Trophoblast cell (in vitro differentiated cells and primary cell): ENCODE results near the gene EIF3B.

Experiments
- DNase-seq, 2 donors: peaks; one replicate each; pipeline ENCODE4 v3.0.0-alpha.2; 2016
- H2AFZ ChIP-seq: 2 replicates; pipeline ENCODE4 v1.6.1; 2013; ENCODE audit warnings: low read length, moderate library complexity, mild to moderate bottlenecking; ENCODE audit not compliant: insufficient read depth, poor library complexity
- H2AK5ac ChIP-seq: 2 replicates; pipeline ENCODE4 v1.6.1; 2013; ENCODE audit warnings: mild to moderate bottlenecking, low read length
- H2BK120ac ChIP-seq: 2 replicates; pipeline ENCODE4 v1.6.1; 2013; ENCODE audit warnings: low read length, mild to moderate bottlenecking, moderate library complexity; ENCODE audit not compliant: insufficient read depth, poor library complexity
- H2BK12ac ChIP-seq: 2 replicates; pipeline ENCODE4 v1.6.1; 2013; ENCODE audit warnings: mild to moderate bottlenecking, low read length, moderate library complexity
- H2BK5ac ChIP-seq: 2 replicates; pipeline ENCODE4 v1.6.1; 2013; ENCODE audit warnings: low read length, low read depth, moderate library complexity, mild to moderate bottlenecking; ENCODE audit not compliant: poor library complexity
- H3K14ac ChIP-seq: 2 replicates; pipeline ENCODE4 v1.6.1; 2013; ENCODE audit warnings: mild to moderate bottlenecking, low read length
- H3K18ac ChIP-seq: 2 replicates; pipeline ENCODE4 v1.6.1; 2013; ENCODE audit warnings: mild to moderate bottlenecking, low read length
- H3K23ac ChIP-seq: 2 replicates; pipeline ENCODE4 v1.6.1; 2013; ENCODE audit warnings: low read length
- H3K27ac ChIP-seq: 2 replicates; pipeline ENCODE4 v1.5.1; 2013; ENCODE audit warnings: low read depth, mild to moderate bottlenecking, inconsistent platforms, low read length, moderate library complexity
- H3K27me3 ChIP-seq: 2 replicates; pipeline ENCODE4 v1.6.1; 2013; ENCODE audit warnings: inconsistent platforms, mild to moderate bottlenecking, low read length, moderate library complexity; ENCODE audit not compliant: insufficient read depth
- H3K36me3 ChIP-seq, 2 experiments: 1 replicate in 1 of 2; 2 replicates in 1 of 2; pipeline ENCODE4 v1.6.1; 2013; ENCODE audit warnings: low read length in 2 of 2, mild to moderate bottlenecking in 2 of 2, moderate library complexity in 1 of 2; ENCODE audit not compliant: insufficient read depth in 2 of 2, control insufficient read depth in 1 of 2
- H3K4ac ChIP-seq: 2 replicates; pipeline ENCODE4 v1.6.1; 2013; ENCODE audit warnings: low read depth, mild to moderate bottlenecking, low read length, moderate library complexity
- H3K4me1 ChIP-seq, 2 experiments: 1 replicate in 1 of 2; 2 replicates in 1 of 2; pipeline ENCODE4 v1.6.1; 2013; ENCODE audit warnings: low read length in 2 of 2, mild to moderate bottlenecking in 2 of 2, moderate library complexity in 1 of 2; ENCODE audit not compliant: insufficient read depth in 2 of 2, control insufficient read depth in 1 of 2
- H3K4me2 ChIP-seq: 2 replicates; pipeline ENCODE4 v1.6.1; 2013; ENCODE audit warnings: inconsistent platforms, mild to moderate bottlenecking, low read length, moderate library complexity
- H3K4me3 ChIP-seq: 2 replicates; pipeline ENCODE4 v1.5.1; 2013; ENCODE audit warnings: mild to moderate bottlenecking, low read depth, low read length, inconsistent platforms
- H3K79me1 ChIP-seq: one replicate; pipeline ENCODE4 v1.6.1; 2013; ENCODE audit warnings: low read length
- H3K79me2 ChIP-seq: 2 replicates; pipeline ENCODE4 v1.6.1; 2013; ENCODE audit warnings: low read length, mild to moderate bottlenecking; ENCODE audit not compliant: control insufficient read depth, insufficient read depth, poor library complexity
- H3K9ac ChIP-seq: 2 replicates; pipeline ENCODE4 v1.6.1; 2013; ENCODE audit warnings: mild to moderate bottlenecking, low read length
- H3K9me3 ChIP-seq: 2 replicates; pipeline ENCODE4 v1.6.1; 2013; ENCODE audit warnings: low read depth, mild to moderate bottlenecking, control low read depth, inconsistent platforms, low read length; ENCODE audit not compliant: insufficient read depth
- H4K12ac ChIP-seq: 2 replicates; pipeline ENCODE4 v1.6.1; 2013; ENCODE audit warnings: low read depth, mild to moderate bottlenecking, low read length, moderate library complexity
- H4K8ac ChIP-seq: 2 replicates; pipeline ENCODE4 v1.6.1; 2013; ENCODE audit warnings: low read depth, mild to moderate bottlenecking, low read length, moderate library complexity
- H4K91ac ChIP-seq: one replicate; pipeline ENCODE4 v1.6.1; 2013; ENCODE audit warnings: low read depth, mild to moderate bottlenecking, low read length, moderate library complexity
- WGBS: extraction: QIAGEN DNeasy Blood & Tissue Kit; methylation state at CpG from one replicate; pipeline ENCODE4 v1.1.7; 2013; ENCODE audit warnings: missing lambda C conversion rate; ENCODE audit not compliant: insufficient read length, insufficient coverage; ENCODE audit errors: extremely low coverage; 5-methylcytosine and 5-hydroxymethylcytosine counted together

Gene EIF3B

DNA sequence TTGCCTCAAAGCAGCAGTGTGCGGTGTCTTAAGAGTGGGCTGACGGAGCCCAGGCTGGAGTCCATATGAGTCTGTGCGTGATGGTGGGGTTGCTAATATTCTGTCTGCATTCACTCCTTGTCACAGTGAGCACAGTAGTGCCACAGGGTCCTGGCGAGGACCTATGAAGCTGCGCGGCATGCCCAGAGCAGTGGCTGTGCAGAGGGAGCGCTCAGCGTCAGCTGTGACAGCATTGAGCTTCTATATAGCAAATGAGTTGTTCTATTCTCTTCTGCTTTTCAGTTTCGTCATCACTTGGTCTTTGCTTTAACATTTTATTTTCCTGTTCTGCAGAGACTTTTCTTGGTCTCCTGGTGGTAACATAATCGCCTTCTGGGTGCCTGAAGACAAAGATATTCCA, 14.5 kb downstream of the EIF3B start:
- Histone ChIP-seq H2BK12ac (no peak overlapping the region), H3K27ac (no peak overlapping the region), H2BK5ac (no peak overlapping the region), H4K91ac (no peak overlapping the region), H4K8ac (no peak overlapping the region), H3K27me3 (no peaks in the 10 kb centered on the region), H2AK5ac (no peak overlapping the region), H2BK120ac (no peak overlapping the region), H2AFZ (no peak overlapping the region), H3K79me1 (no peaks in the 10 kb centered on the region), H3K4me2 (no peak overlapping the region), H3K4me1 (no peaks in the 10 kb centered on the region), H3K4me3 (no peak overlapping the region), H3K9me3 (no peaks in the 10 kb centered on the region), H3K4ac (no peak overlapping the region), H3K79me2 (no peaks in the 10 kb centered on the region), H3K36me3 (peaks cover 82 to 93% of the 10 kb centered on the region in 2 experiments), H3K14ac (no peak overlapping the region), H3K9ac (no peak overlapping the region), H3K23ac (no peak overlapping the region), H3K18ac (no peak overlapping the region), H4K12ac (no peak overlapping the region)
- DNase-seq = no peak
- no CpG with 5 or more reads among the region's 10 CpGs for WGBS

DNA sequence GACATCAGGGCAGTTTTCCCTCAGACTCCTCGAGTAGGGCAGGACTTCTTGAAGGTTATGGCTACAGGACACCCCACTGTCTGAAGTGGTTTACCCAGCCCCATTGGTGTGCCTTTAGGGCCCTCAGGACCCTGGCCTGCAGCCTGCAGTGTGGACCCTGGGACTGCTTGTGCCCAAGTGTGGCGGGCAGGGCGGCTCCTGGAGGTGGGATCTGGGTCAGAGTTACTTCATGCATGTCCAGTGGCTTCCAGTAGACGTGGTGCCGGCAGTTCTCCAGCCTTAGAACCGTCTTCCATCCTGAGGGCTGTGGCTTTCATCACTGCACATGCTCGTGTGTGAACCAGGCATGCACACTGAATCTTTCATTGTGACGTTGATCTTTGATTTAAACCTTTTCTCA, 16.7 kb downstream of the EIF3B start:
- Histone ChIP-seq H2BK120ac (no peak overlapping the region), H3K14ac (no peak overlapping the region), H4K91ac (no peak overlapping the region), H3K9ac (no peak overlapping the region), H4K8ac (no peak overlapping the region), H3K4me1 (no peaks in the 10 kb centered on the region), H3K79me2 (no peaks in the 10 kb centered on the region), H3K4ac (no peak overlapping the region), H4K12ac (no peak overlapping the region), H3K23ac (no peak overlapping the region), H3K18ac (no peak overlapping the region), H2BK12ac (no peak overlapping the region), H3K4me2 (no peak overlapping the region), H3K36me3 (peaks cover 87 to 95% of the 10 kb centered on the region in 2 experiments), H3K27ac (no peak overlapping the region), H3K4me3 (no peak overlapping the region), H3K27me3 (no peaks in the 10 kb centered on the region), H3K79me1 (no peaks in the 10 kb centered on the region), H2AK5ac (no peak overlapping the region), H3K9me3 (no peaks in the 10 kb centered on the region), H2AFZ (no peak overlapping the region), H2BK5ac (no peak overlapping the region)
- WGBS = no CpG with 5 or more reads among the region's 8 CpGs
- no peak for DNase-seq

DNA sequence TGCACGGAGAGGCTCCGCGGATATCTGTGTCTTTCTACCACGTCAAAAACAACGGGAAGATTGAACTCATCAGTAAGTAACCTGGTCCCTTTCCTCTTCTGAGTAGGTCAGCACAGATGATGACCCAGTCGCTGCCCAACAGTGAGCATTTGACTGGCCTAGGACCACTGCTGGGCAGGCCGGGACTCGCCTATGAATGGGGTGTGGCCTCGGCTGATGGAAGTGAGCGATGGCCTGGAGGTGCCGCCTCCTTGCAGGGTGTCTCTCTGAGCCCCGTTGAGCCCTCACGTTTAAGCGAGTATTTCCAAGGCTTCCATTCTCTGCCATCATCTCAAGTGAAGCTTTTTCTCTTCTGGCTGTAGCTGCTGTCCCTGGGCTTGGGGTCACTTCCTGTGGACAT, 18.1 kb downstream of the EIF3B start:
- no peaks in the 10 kb centered on the region for H3K9me3 ChIP-seq
- H3K27ac ChIP-seq = no peak overlapping the region
- no peak overlapping the region for H2AK5ac ChIP-seq
- no peak overlapping the region for H4K12ac ChIP-seq
- H3K79me2 ChIP-seq = no peaks in the 10 kb centered on the region
- H4K91ac ChIP-seq = no peak overlapping the region
- no peak for DNase-seq
- no peak overlapping the region for H3K23ac ChIP-seq
- no peaks in the 10 kb centered on the region for H3K79me1 ChIP-seq
- no CpG with 5 or more reads among the region's 14 CpGs for WGBS
- no peak overlapping the region for H3K9ac ChIP-seq
- no peak overlapping the region for H4K8ac ChIP-seq
- no peak overlapping the region for H2AFZ ChIP-seq
- H3K18ac ChIP-seq = no peak overlapping the region
- H2BK5ac ChIP-seq = no peak overlapping the region
- H3K4me1 ChIP-seq = no peaks in the 10 kb centered on the region
- peaks cover 84 to 93% of the 10 kb centered on the region in 2 experiments for H3K36me3 ChIP-seq
- H3K4ac ChIP-seq = no peak overlapping the region
- no peaks in the 10 kb centered on the region for H3K27me3 ChIP-seq
- H3K4me3 ChIP-seq = no peak overlapping the region
- no peak overlapping the region for H2BK120ac ChIP-seq
- no peak overlapping the region for H3K4me2 ChIP-seq
- no peak overlapping the region for H3K14ac ChIP-seq
- H2BK12ac ChIP-seq = no peak overlapping the region

DNA sequence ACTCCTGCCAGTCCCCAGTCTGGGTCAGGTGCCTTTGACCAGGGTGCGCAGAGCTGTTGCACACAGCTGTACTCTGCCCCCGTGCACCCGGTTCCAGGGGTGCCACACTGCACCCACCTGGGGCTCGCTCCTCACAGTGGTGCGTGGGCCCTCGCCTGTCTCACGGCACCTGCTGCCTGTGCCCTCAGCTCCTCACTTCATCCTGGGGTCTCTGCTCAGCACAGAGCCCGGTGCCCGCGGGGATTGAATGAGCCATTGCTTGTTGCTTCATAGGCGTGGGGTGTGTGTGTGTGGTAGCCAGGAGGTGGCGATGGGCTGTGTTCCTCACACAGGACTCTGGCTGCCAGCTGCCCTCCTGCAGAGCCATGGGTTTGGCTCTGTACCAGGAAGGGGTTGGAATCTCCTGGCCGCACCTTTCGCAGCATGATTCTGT, 18.5 kb downstream of the EIF3B start:
- Histone ChIP-seq H3K18ac (peak overlapping the region; percentile 16), H3K79me2 (no peaks in the 10 kb centered on the region), H2AFZ (no peak overlapping the region), H3K14ac (no peak overlapping the region), H3K4me1 (no peaks in the 10 kb centered on the region), H3K4ac (no peak overlapping the region), H4K91ac (no peak overlapping the region), H3K79me1 (no peaks in the 10 kb centered on the region), H4K12ac (no peak overlapping the region), H2BK12ac (no peak overlapping the region), H3K23ac (no peak overlapping the region), H4K8ac (no peak overlapping the region), H3K4me3 (peak overlapping the region; percentile 52), H3K27me3 (no peaks in the 10 kb centered on the region), H2BK120ac (no peak overlapping the region), H2AK5ac (no peak overlapping the region), H3K9me3 (no peaks in the 10 kb centered on the region), H3K4me2 (no peak overlapping the region), H3K9ac (no peak overlapping the region), H2BK5ac (no peak overlapping the region), H3K36me3 (peaks cover 83 to 90% of the 10 kb centered on the region in 2 experiments), H3K27ac (no peak overlapping the region)
- no CpG with 5 or more reads among the region's 14 CpGs for WGBS
- DNase-seq = no peak
